Activated naive CD4-positive, alpha-beta T cell treated with anti-CD3 and anti-CD28 coated beads for 36 hours (primary cell): Measurements from ENCODE around the gene SH3TC1. TPM values are rescaled to one million over a fixed set of nuclear protein-coding genes. Genes with fewer than 3 reads are reported as not detected.

Source experiments
- CTCF ChIA-PET: fragments of 350-600 bp; sonication (Branson Sonifier 250); formaldehyde crosslinking; loops from one replicate; lab custom pipeline; 2021; ENCODE audit warnings: antibody characterized with exemption; lab: Charles Lee
- DNase-seq: peaks from one replicate; pipeline ENCODE4 v3.0.0-alpha.2; 2020
- H3K27ac Mint-ChIP-seq: one replicate; pipeline ENCODE4 v1.8.0; 2021; ENCODE audit warnings: mild to moderate bottlenecking, mixed read lengths
- H3K27me3 Mint-ChIP-seq: one replicate; pipeline ENCODE4 v1.8.0; 2021; ENCODE audit warnings: low read depth, mixed read lengths
- H3K36me3 Mint-ChIP-seq: one replicate; pipeline ENCODE4 v1.8.0; 2021; ENCODE audit warnings: low read depth, mixed read lengths
- H3K4me1 Mint-ChIP-seq: one replicate; pipeline ENCODE4 v1.8.0; 2021; ENCODE audit warnings: low read depth, mixed read lengths
- H3K4me3 Mint-ChIP-seq: one replicate; pipeline ENCODE4 v1.8.0; 2021; ENCODE audit warnings: mild to moderate bottlenecking, moderate library complexity, mixed read lengths
- H3K9me3 Mint-ChIP-seq: one replicate; pipeline ENCODE4 v1.8.0; 2021; ENCODE audit warnings: mixed read lengths
- intact Hi-C: fragments of 100-400 bp; cut with micrococcal nuclease; formaldehyde crosslinking; loops from one replicate; pipeline ENCODE4 v1.15.1; 2023
- total RNA-seq, 2 experiments: library from RNA; stranded (reverse); gene quantifications; one replicate each; pipeline ENCODE4 v1.2.3, GENCODE V29; 2021

The SH3TC1 gene
- total RNA-seq, 2 experiments from 2014 or later = 17.9 to 23.6 TPM

DNA sequence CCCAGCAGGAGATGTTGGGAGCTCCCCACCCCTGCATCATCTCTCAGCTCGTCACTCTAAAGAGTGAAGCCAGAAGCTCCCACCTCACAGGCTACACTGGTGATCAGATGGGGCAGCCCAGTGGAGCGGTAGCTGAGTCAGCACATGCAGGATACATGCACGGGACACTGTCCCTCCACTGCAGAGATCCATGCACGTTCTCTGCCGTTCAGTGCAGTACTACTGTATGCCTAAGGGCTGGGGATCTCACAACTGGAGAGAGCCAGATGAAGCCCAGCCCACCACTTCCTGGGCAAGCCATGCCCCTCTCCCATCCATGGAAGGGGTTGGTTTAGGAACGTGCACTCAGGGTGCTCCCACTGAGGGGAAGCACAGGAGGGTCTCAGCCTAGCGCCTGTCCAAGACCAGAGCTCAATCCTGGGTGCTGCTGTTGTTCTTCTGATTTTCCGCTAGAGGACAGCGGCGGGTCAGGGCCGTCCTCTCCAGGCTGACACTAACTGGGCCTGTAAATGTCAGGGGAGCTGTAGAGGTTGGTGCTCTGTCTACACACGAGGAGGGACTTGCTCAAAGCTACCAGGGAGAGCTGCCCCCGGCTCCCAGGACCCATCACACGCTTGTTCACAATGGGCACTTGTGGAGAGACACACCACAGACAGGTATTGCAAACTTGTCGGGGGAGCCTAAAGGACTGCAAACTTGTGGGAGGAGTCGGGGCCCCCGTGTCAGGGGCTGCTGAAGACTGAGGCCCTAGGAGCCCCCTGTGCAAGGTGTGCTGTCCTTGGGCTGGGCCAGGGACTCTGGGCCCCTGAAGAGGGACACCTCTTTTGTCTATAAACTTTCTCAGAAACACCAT, 22.3 kb upstream of the SH3TC1 start:
- peak; percentile 63 for DNase-seq
- Mint-ChIP-seq H3K36me3 (no peaks in the 10 kb centered on the region), H3K4me3 (no peak overlapping the region), H3K4me1 (no peaks in the 10 kb centered on the region), H3K9me3 (no peaks in the 10 kb centered on the region), H3K27me3 (no peaks in the 10 kb centered on the region), H3K27ac (no peak overlapping the region)
- intact Hi-C loops = loop anchor here (1.0 to 2.0 kb wide), 4 partner anchors 16 to 231 kb away; no protein-coding TSS in a partner anchor
- CTCF ChIA-PET = interaction anchor here (0.5 to 2.2 kb wide), 25 partner anchors 9 to 299 kb away, joined by 3 to 13 read pairs (median 5); partner anchors contain the start of genes ABLIM2 and SH3TC1

DNA sequence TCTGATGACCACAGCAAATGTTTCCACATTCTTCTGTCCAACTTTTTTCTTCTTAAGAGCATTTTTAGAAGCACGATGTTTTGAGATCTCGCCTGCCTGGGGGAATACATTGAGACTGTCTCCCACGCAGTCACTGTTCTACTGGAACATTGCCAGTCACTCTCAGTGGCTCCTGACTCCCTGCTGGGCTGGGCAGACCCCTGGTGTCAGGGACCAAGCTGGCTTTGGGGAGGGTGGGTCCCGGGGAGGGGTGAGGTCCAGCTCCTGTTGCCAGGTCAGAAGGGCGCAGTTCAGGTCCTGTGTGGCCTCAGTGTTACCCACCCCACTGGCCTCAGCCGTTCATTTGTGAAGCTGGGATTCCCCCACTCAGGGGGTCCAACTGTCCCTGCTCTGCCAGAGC, 21.5 kb upstream of the SH3TC1 start:
- no peak overlapping the region for H3K27ac Mint-ChIP-seq
- H3K4me3 Mint-ChIP-seq = no peak overlapping the region
- no peaks in the 10 kb centered on the region for H3K9me3 Mint-ChIP-seq
- H3K27me3 Mint-ChIP-seq = no peaks in the 10 kb centered on the region
- no peaks in the 10 kb centered on the region for H3K36me3 Mint-ChIP-seq
- no peaks in the 10 kb centered on the region for H3K4me1 Mint-ChIP-seq
- no peak for DNase-seq
- intact Hi-C loops = loop anchor here (1.0 to 2.0 kb wide), 4 partner anchors 15 to 230 kb away; no protein-coding TSS in a partner anchor
- CTCF ChIA-PET = interaction anchor here (0.5 to 2.2 kb wide), 20 partner anchors 10 to 298 kb away, joined by 3 to 13 read pairs (median 6); partner anchors contain the start of genes ABLIM2 and SH3TC1

- CTCF ChIA-PET = interaction anchor here (1.9 to 2.2 kb wide), 4 partner anchors 10 to 67 kb away, joined by 6 to 13 read pairs (median 10); partner anchors contain the start of gene ABLIM2
- H3K4me1 Mint-ChIP-seq = no peaks in the 10 kb centered on the region
- intact Hi-C loops = loop anchor here (1.0 to 2.0 kb wide), 4 partner anchors 14 to 229 kb away; no protein-coding TSS in a partner anchor
- H3K36me3 Mint-ChIP-seq = no peaks in the 10 kb centered on the region
- H3K27me3 Mint-ChIP-seq = no peaks in the 10 kb centered on the region
- no peak overlapping the region for H3K27ac Mint-ChIP-seq
- no peaks in the 10 kb centered on the region for H3K9me3 Mint-ChIP-seq
- no peak overlapping the region for H3K4me3 Mint-ChIP-seq
- no peak for DNase-seq
These were observed 21.1 kb upstream of the SH3TC1 start for GRCh38 chr4:8177956-8178355.

DNA sequence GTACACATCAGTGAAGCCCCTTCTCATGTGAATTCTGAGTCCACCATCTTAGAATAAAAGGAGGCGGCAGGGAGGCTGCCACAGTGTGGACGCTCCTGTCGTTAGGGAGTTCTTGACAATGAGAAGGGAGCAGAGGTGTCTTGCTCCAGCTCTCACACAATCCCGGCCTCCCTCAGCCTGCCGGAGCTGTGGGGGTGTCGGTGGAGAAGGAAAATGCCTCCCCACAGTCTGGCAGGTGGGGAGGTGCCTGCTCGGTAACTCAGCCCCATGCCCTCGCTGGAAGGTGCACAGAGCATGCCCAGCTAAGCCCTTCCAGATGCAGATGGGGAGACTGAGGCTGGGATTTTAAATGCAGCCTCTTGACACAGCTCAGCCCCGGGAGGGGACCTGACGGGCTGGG, 20.0 kb upstream of the SH3TC1 start:
- Mint-ChIP-seq H3K27me3 (no peaks in the 10 kb centered on the region), H3K27ac (no peak overlapping the region), H3K4me3 (no peak overlapping the region), H3K4me1 (no peaks in the 10 kb centered on the region), H3K36me3 (no peaks in the 10 kb centered on the region), H3K9me3 (no peaks in the 10 kb centered on the region)
- CTCF ChIA-PET = interaction anchor here (0.6 kb wide), 1 partner anchor 45 kb away, joined by 4 read pairs; no protein-coding TSS in a partner anchor
- no peak for DNase-seq
- intact Hi-C loops = no loop called here

- H3K36me3 Mint-ChIP-seq = no peaks in the 10 kb centered on the region
- intact Hi-C loops = no loop called here
These were observed 19.3 kb upstream of the SH3TC1 start for GRCh38 chr4:8179771-8180170.

DNA sequence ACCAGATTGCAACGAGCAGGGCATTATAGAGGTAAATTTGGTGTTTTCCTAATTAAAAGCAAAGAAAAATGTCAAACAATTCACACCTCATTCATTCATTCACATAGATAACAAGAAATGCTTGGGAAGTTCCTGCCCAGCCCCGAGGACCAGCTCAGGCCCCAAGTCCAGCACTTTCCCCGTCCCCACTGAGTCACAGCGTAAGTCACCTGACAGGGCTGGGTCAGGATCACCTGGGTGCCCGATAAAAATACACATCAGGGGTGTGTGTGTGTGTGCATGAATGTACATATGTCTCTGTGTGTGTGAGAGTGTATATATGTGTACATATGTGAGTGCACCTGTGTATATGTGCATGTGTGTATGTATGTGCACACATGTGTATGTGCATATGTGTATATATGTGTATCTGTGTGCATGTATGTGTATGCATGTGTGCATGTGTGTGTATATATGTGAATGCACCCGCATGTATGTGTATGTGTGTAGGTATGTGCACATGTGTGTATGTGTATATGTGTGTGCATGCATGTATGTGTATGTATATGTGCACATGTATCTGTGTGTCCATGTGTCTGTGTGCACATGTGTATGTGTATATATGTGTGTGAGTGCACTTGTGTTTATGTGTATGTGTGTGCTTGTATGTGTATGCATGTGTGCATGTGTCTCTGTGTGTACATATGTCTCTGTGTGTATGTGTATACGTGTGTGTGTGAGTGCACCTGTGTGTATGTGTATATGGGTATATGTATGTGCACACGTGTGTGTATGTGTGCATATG, 18.6 kb upstream of the SH3TC1 start:
- Mint-ChIP-seq H3K36me3 (no peaks in the 10 kb centered on the region), H3K4me1 (no peaks in the 10 kb centered on the region), H3K27ac (no peak overlapping the region), H3K4me3 (no peak overlapping the region), H3K27me3 (no peaks in the 10 kb centered on the region), H3K9me3 (no peaks in the 10 kb centered on the region)
- intact Hi-C loops = no loop called here
- DNase-seq = no peak
- CTCF ChIA-PET = no interaction called here

More at GRCh38 chr4:8179771-8180170, 19.3 kb upstream of the SH3TC1 start:
- Mint-ChIP-seq H3K27me3 (no peaks in the 10 kb centered on the region), H3K4me1 (no peaks in the 10 kb centered on the region), H3K9me3 (no peaks in the 10 kb centered on the region), H3K4me3 (no peak overlapping the region), H3K27ac (no peak overlapping the region)
- no peak for DNase-seq
- CTCF ChIA-PET = no interaction called here

DNA sequence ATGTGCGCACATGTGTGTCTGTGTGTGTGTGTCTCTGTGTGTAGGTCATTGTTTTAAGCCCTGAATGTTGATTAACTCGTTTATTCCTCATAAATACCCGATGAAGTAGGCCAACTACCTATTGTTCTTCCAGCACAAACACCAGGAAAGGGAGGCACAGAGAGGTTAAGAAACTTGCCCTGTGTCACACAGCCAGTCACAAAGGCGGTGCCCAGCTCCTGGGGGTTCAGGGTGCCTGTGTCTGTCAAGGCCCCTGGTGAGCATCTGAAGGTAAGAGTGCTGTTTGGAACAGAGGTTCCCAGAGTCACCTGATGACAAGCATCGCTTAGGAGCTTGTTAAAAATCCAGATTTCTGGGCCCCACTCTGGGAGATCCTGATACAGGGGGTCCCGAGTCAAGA, 18.0 kb upstream of the SH3TC1 start:
- H3K27ac Mint-ChIP-seq = no peak overlapping the region
- H3K27me3 Mint-ChIP-seq = no peaks in the 10 kb centered on the region
- intact Hi-C loops = no loop called here
- no peak overlapping the region for H3K4me3 Mint-ChIP-seq
- H3K9me3 Mint-ChIP-seq = no peaks in the 10 kb centered on the region
- CTCF ChIA-PET = no interaction called here
- no peaks in the 10 kb centered on the region for H3K36me3 Mint-ChIP-seq
- no peaks in the 10 kb centered on the region for H3K4me1 Mint-ChIP-seq
- DNase-seq = no peak

DNA sequence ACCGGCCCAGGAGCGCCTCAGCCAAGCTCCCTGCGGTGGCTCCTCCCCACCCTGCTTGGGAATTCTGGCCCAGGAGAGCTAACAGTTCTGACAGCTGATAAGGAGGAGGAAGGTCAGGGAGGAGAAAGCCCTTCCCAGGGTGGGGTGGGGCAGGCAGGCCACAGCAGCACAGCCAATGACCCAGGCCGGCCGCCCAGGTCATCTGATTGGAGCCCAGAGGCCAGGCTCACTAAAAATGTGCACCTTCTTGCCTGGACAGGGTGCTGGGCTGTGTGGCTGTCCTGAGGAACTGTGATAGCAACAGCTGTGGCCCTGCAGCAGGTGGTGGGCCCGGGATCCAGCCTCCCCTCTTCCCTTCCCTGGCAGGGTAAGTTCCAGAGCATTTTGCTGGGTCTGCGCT, 17.2 kb upstream of the SH3TC1 start:
- no peaks in the 10 kb centered on the region for H3K27me3 Mint-ChIP-seq
- CTCF ChIA-PET = no interaction called here
- intact Hi-C loops = no loop called here

DNA sequence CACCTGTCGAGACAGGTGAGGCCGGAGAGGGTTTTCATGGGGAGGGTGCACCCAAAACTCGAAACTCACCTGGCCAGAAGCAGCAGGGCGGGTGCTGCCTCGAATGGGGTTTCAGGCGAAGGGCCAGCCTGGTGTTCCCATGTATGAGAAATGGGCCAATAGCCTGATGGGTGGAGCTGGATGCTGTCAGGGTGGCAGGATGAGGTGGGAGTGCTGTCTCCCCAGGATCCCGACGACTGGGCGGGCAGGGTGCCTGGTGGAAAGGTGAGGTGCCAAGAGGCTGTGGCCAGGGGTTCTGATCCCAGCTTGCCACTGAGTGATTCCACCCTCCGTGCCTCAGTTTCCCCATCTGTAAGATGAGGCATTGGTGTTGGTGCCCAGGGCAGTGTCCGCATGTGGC, 16.8 kb upstream of the SH3TC1 start:
- H3K4me1 Mint-ChIP-seq = no peaks in the 10 kb centered on the region
- no peaks in the 10 kb centered on the region for H3K36me3 Mint-ChIP-seq
- intact Hi-C loops = no loop called here
- DNase-seq = no peak
- no peak overlapping the region for H3K27ac Mint-ChIP-seq
- CTCF ChIA-PET = no interaction called here
- no peak overlapping the region for H3K4me3 Mint-ChIP-seq
- H3K27me3 Mint-ChIP-seq = no peaks in the 10 kb centered on the region
- no peaks in the 10 kb centered on the region for H3K9me3 Mint-ChIP-seq

More for the DNA sequence above, 17.2 kb upstream of the SH3TC1 start:
- H3K27ac Mint-ChIP-seq = no peak overlapping the region
- H3K9me3 Mint-ChIP-seq = no peaks in the 10 kb centered on the region
- no peak for DNase-seq
- H3K4me1 Mint-ChIP-seq = no peaks in the 10 kb centered on the region
- no peak overlapping the region for H3K4me3 Mint-ChIP-seq
- H3K36me3 Mint-ChIP-seq = no peaks in the 10 kb centered on the region

- Mint-ChIP-seq H3K4me3 (no peak overlapping the region), H3K36me3 (no peaks in the 10 kb centered on the region), H3K4me1 (no peaks in the 10 kb centered on the region), H3K27me3 (no peaks in the 10 kb centered on the region), H3K9me3 (no peaks in the 10 kb centered on the region), H3K27ac (no peak overlapping the region)
- DNase-seq = no peak
- intact Hi-C loops = no loop called here
- CTCF ChIA-PET = no interaction called here
These were observed 16.0 kb upstream of the SH3TC1 start for GRCh38 chr4:8182858-8183725.

GRCh38 chr4:8184061-8184460, 15.0 kb upstream of the SH3TC1 start:
- no peak overlapping the region for H3K27ac Mint-ChIP-seq
- CTCF ChIA-PET = interaction anchor here (1.2 kb wide), 1 partner anchor 58 kb away, joined by 3 read pairs; no protein-coding TSS in a partner anchor
- no peaks in the 10 kb centered on the region for H3K27me3 Mint-ChIP-seq
- no peaks in the 10 kb centered on the region for H3K9me3 Mint-ChIP-seq
- H3K36me3 Mint-ChIP-seq = no peaks in the 10 kb centered on the region
- no peaks in the 10 kb centered on the region for H3K4me1 Mint-ChIP-seq
- intact Hi-C loops = no loop called here
- no peak for DNase-seq
- H3K4me3 Mint-ChIP-seq = no peak overlapping the region
